ENCODE data around the gene KCNK3. TPM values are rescaled to one million over a fixed set of nuclear protein-coding genes. Genes with fewer than 3 reads are reported as not detected.

The KCNK3 gene
- total RNA-seq, 4 donors from 2014 or later = 2.0 to 13.9 (median 9.8) TPM

DNA sequence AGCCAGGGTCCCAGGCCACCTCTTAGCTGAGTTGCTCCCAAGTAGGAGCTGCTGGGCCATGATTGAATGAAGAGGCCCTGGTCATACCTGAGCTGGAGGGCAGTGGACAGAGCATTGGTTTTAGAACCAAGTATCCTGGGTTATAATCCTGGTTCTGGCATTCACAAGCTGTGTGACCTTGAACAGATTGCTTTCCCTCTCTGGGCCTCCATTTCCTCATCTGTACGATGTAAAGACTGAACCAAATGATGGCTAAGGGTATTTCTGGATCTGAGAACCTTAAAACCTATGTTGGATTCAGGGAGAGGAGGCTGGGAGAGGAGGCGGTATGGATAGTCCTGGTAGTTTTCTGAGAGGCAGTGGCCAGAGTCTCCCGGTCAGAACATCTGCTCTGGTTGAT lies 31.0 kb downstream of the KCNK3 start:
- Histone ChIP-seq H3K27me3 (no peaks in the 10 kb centered on the region), H3K36me3 (peaks cover 0 to 10% of the 10 kb centered on the region in 2 donors), H3K4me3 (no peak overlapping the region), H3K4me1 (peaks cover 5 to 73% (median 44%) of the 10 kb centered on the region in 3 donors), H3K27ac (peak overlapping the region; percentile 41 to 86 (median 67)), H3K9me3 (no peaks in the 10 kb centered on the region)
- no peak for ATAC-seq
- 86 to 90% methylated on average over 2 to 3 of the region's 3 CpGs for WGBS, 2 donors (ENCODE audit: low coverage in 1 of 2)
- TF ChIP-seq POLR2AphosphoS5 (IDR thresholded peaks at IDR 0.05) (no peak), EP300 (IDR thresholded peaks at IDR 0.05) (no peak), POLR2A (IDR thresholded peaks at IDR 0.05) (no peak)
- TF ChIP-seq, protein P1, sequence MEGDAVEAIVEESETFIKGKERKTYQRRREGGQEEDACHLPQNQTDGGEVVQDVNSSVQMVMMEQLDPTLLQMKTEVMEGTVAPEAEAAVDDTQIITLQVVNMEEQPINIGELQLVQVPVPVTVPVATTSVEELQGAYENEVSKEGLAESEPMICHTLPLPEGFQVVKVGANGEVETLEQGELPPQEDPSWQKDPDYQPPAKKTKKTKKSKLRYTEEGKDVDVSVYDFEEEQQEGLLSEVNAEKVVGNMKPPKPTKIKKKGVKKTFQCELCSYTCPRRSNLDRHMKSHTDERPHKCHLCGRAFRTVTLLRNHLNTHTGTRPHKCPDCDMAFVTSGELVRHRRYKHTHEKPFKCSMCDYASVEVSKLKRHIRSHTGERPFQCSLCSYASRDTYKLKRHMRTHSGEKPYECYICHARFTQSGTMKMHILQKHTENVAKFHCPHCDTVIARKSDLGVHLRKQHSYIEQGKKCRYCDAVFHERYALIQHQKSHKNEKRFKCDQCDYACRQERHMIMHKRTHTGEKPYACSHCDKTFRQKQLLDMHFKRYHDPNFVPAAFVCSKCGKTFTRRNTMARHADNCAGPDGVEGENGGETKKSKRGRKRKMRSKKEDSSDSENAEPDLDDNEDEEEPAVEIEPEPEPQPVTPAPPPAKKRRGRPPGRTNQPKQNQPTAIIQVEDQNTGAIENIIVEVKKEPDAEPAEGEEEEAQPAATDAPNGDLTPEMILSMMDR (IDR thresholded peaks at IDR 0.05) = no peak

DNA sequence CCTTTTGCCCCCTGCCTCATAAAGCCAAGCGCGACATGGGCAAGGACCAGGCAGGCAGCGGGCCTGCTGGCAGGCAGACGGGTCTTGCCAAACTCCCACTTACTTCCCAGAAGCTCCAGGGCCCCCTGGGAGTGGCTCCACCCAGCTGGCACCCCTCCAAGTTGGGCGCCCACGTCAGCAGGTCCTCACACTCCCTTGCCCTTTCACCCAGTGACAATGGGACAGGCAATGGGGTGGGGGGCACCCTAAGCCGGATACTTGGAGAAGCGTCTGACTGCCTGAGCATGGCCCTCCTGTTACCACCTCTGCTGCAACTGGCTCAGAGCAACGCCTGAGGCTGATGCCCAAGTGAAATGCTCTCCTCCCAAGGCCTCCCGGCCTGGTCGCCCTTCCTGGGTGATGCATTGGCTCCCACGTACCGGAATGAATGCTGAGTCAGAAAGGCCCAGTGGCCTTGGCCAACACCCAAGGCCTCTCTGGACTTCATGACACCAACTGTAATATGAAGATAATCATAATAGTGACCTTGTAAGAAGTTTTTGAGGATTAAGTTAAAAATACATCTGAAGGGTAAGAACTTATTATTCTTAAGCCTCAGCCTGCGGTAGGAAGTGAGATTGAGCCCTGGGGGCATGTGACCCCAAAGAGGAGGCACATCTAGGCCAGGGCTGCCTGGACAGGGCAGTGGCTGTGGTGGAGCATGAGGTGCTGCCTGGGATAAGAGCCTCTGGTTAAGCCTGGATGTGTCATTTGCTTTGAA lies 31.6 kb downstream of the KCNK3 start:
- Histone ChIP-seq H3K27ac (peak overlapping the region; percentile 41 to 86 (median 67)), H3K36me3 (peaks cover 0 to 11% of the 10 kb centered on the region in 2 donors), H3K27me3 (no peaks in the 10 kb centered on the region), H3K9me3 (no peaks in the 10 kb centered on the region), H3K4me1 (peaks cover 5 to 66% (median 44%) of the 10 kb centered on the region in 3 donors), H3K4me3 (no peak overlapping the region)
- peak; percentile 45 for ATAC-seq
- TF ChIP-seq POLR2AphosphoS5 (IDR thresholded peaks at IDR 0.05) (peak; percentile 79), EP300 (IDR thresholded peaks at IDR 0.05) (no peak), POLR2A (IDR thresholded peaks at IDR 0.05) (no peak)
- TF ChIP-seq, protein P1 (IDR thresholded peaks at IDR 0.05) = no peak
- 20 to 40% methylated on average over 1 to 2 of the region's 14 CpGs for WGBS, 2 donors (ENCODE audit: low coverage in 1 of 2)

DNA sequence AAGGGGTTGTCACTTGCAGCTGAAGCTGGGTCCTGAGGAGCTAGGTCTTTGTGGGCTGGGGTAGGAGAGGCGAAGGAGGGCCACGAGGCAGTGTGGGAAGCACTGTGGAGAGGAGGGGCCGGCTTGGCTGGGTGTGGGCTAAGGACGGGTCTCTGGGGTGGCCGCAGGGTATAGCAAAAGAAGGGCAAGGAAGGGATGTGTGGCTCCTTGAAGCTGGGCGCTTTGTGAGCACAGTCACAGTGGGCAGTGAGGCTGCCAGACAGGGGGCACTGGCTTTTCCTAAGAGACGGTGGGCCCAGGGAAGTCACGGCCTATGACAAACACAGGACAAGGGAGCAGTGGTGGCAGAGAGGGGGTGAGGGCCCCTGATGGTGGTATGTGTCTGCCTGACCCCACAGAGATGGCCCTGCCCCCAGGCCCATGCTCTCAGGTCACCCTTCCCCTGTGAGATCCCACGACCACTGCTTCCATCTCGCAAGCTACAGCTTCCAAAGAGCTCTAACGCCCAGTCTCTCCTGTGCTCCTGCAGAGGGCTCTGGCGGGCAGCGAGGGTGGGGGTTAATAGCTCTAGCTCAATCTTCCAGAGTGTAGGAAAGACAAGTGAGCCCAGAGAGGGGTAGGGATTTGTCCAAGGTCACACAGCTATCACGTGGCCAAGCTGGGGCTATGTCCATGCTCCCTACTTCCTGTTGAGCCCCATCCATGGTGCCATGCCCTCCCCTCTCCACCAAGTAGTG lies 32.4 kb downstream of the KCNK3 start:
- Histone ChIP-seq H3K4me1 (peaks cover 5 to 58% (median 36%) of the 10 kb centered on the region in 3 donors), H3K27ac (peak overlapping the region in 3 of 4 donors; percentile 48 to 86 (median 86)), H3K4me3 (no peak overlapping the region), H3K36me3 (peaks cover 0 to 11% of the 10 kb centered on the region in 2 donors), H3K9me3 (no peaks in the 10 kb centered on the region), H3K27me3 (no peaks in the 10 kb centered on the region)
- WGBS, 2 donors (ENCODE audit: low coverage in 1 of 2) = 58 to 72% methylated on average over 3 to 5 of the region's 14 CpGs
- TF ChIP-seq, protein P1 (IDR thresholded peaks at IDR 0.05) = no peak
- TF ChIP-seq POLR2A (IDR thresholded peaks at IDR 0.05) (no peak), EP300 (IDR thresholded peaks at IDR 0.05) (no peak), POLR2AphosphoS5 (IDR thresholded peaks at IDR 0.05) (no peak)
- no peak for ATAC-seq

DNA sequence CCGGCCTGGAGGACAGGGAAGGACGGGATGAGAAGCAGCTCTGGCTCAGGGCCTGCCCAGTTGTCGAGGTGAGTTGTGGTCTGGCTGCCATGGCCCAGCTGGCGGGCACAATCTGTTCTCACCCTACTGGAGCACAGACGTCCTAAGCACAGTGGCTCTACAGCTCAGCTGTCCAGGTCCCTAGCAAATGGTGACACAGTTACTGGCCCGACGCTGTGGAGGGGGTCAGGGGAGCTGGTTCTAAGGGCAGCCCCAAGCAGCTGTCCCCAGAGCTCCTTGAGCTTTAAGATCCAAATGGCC lies 32.9 kb downstream of the KCNK3 start:
- TF ChIP-seq POLR2AphosphoS5 (IDR thresholded peaks at IDR 0.05) (no peak), EP300 (IDR thresholded peaks at IDR 0.05) (no peak), POLR2A (IDR thresholded peaks at IDR 0.05) (no peak)
- TF ChIP-seq, protein P1 (IDR thresholded peaks at IDR 0.05) = no peak
- Histone ChIP-seq H3K4me3 (no peak overlapping the region), H3K36me3 (peaks cover 0 to 11% of the 10 kb centered on the region in 2 donors), H3K27ac (peak overlapping the region in 2 of 4 donors; percentile 86), H3K4me1 (peaks cover 5 to 53% (median 31%) of the 10 kb centered on the region in 3 donors), H3K27me3 (no peaks in the 10 kb centered on the region), H3K9me3 (no peaks in the 10 kb centered on the region)
- ATAC-seq = no peak
- no CpG with 5 or more reads among the region's 7 CpGs for WGBS, 2 donors (ENCODE audit: low coverage in 1 of 2)

Measured in gastroesophageal sphincter (tissue), 4 donors.